Measurements from ENCODE around the gene BAG1.

The BAG1 gene

GRCh38 chr9:33241298-33241697, 23.2 kb downstream of the BAG1 start:
- no peak for DNase-seq (ENCODE audit: low spot score)

GRCh38 chr9:33239921-33240320, 24.6 kb downstream of the BAG1 start, which contains the start of gene SPINK4:
TSS of gene SPINK4 (plus strand) at chr9:33240167. CDS start at chr9:33240209, 42 bp downstream.
- no peak for DNase-seq (ENCODE audit: low spot score)

GRCh38 chr9:33236571-33236970, 27.9 kb downstream of the BAG1 start:
- no peak for DNase-seq (ENCODE audit: low spot score)

DNA sequence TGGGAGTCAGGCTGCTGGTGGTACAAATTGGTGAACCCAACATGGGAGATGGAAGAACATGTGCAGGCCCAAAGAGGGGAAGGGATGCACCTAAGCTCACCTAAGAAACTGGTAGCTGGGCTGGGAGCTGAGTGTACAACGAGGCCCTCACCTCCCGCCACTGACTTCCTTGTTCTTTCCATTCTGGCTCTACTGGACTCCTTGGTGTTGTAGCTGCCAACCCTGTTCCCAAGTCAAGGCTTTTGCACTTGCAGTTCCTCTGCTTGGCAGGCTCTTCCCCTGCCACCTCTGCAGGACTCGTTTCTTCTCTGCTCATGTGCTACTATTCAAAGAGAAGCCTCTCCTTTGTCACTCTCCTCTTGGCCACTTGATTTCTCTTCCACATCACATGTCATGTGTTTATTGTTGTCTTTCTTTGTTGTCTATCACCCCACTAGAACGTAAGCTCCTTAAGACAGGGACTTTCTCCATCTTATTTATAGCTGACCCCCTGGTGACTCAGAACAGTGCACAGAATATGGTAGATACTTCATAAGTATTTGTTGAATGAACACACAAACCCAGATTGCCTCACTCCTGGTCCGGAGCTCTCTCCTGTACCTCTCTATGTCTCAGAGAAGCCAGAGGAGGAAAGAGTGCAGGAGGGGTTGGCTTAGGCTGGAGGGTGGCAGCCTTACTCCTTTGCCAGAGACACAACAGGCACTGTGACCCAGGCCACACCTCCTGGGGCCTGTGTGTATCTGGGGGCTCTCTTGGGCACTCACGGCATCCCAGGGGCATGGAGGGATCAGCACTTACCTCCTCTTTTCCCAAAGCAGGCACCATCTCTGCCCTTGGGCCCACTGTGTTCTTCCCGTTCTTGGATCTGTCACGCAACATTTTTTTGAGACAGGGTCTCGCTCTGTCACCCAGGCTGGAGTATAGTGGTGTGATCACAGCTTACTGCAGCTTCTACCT, 29.7 kb downstream of the BAG1 start:
- DNase-seq (ENCODE audit: low spot score), result no peak

GRCh38 chr9:33233626-33234342, 30.7 kb downstream of the BAG1 start:
- no peak for DNase-seq (ENCODE audit: low spot score)

GRCh38 chr9:33232815-33233214, 31.7 kb downstream of the BAG1 start:
- no peak for DNase-seq (ENCODE audit: low spot score)

- DNase-seq (ENCODE audit: low spot score), result no peak
Measured at GRCh38 chr9:33231623-33231942, 32.9 kb downstream of the BAG1 start.

- DNase-seq (ENCODE audit: low spot score), result no peak
Measured at GRCh38 chr9:33230756-33231622, 33.5 kb downstream of the BAG1 start.

- no peak for DNase-seq (ENCODE audit: low spot score)
Measured at GRCh38 chr9:33229359-33230114, 35.0 kb downstream of the BAG1 start.

DNA sequence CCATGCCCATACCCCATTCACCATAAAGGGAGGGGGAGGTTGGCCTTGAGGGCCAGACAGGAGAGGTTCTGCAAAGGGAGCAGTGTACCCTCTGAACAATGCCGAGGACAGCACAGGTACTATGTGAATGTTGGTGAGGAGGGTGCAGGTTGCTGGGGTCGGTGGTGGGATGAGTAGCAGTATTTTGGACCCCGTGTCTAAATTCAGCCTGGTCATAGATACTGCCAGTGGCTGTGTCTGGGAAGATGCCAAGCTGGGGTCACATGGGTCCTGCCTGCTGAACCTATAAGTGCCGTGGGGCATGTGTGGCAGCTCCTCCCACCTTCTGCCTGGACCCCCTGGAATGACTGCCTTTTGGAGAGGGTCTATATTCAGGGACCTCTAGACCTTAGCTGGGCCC, 35.9 kb downstream of the BAG1 start:
- no peak for DNase-seq (ENCODE audit: low spot score)

GRCh38 chr9:33227741-33228140, 36.8 kb downstream of the BAG1 start:
- no peak for DNase-seq (ENCODE audit: low spot score)

DNA sequence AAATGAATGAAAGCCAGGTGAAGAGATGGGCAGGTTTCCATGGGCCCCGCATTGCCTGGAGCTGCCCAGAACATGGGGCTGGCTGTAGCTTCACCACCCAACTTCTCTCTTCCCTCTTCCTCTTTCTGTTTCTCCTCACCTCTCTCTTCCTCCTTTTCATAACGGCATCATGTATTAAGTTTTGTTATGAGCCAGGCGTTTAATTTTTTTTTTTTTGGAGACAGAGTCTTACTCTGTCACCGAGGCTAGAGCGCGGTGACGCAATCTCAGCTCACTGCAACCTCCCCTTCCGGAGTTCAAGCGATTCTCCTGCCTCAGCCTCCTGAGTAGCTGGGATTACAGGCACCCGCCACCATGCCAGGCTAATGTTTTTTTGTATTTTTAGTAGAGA, 37.5 kb downstream of the BAG1 start:
- no peak for DNase-seq (ENCODE audit: low spot score)

- DNase-seq (ENCODE audit: low spot score), result no peak
Measured at GRCh38 chr9:33225319-33226147, 39.0 kb downstream of the BAG1 start.

GRCh38 chr9:33223696-33224095, 40.8 kb downstream of the BAG1 start:
- no peak for DNase-seq (ENCODE audit: low spot score)

GRCh38 chr9:33222031-33222430, 42.5 kb downstream of the BAG1 start:
- no peak for DNase-seq (ENCODE audit: low spot score)

DNA sequence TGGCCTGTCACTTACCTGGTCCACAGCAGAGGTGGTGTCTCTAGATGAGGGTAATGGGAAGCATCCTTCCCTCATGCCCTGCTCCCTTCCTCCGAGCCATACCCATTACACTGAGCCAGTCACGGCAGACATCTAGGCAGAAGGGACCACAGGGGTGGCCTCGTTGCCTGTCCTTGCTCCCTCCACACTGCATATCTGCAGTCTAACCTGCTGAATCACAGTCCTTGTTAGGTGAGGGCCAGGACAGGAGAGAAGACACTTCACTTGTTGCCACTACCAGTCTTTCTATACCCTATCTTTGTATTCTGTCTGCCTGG, 43.0 kb downstream of the BAG1 start:
- DNase-seq (ENCODE audit: low spot score), result no peak

DNA sequence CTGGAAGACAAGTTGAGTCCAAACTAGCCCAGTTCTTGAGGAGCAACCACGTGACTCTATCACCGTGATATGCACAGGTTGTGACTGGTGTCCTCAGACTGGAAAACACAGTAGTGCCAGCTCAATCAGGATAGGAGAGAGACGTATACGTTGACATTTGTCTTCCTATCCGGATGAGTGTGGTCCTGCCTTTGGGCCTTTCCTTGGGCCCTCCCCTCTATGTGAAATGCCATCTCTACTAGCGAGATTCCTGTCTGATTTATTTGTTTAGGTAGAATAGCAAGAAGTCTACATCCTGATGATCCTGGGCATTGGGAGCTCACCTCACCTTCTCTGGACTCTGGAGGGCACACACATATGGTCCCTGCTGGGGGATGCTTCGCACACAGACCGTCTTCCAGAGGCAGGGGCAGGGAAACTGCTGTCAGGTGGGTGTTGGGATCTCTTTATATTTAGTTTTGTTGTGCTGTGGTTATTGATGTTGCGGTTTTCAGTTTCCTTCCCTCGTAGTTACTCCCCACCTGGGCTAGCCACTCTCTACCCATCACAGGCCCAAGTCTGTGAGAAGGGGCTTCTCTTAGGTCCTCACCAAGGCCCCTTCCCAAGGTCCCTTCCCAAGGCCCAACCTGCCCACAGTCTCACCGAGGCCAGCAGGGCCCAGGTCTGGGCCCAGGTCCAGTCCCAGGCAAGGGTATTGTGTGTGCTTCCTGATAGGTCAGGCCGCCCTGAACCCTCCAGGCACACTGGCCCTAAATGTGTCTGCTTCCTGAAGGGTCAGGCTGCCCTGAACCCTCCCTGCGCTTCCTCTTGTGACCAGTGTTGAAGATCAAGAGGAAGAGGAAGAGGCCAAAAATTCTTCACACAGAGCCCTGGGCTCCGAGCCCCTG, 43.6 kb downstream of the BAG1 start:
- DNase-seq (ENCODE audit: low spot score), result no peak

- no peak for DNase-seq (ENCODE audit: low spot score)
Measured at GRCh38 chr9:33211695-33212393, 52.7 kb downstream of the BAG1 start.

- no peak for DNase-seq (ENCODE audit: low spot score)
Measured at GRCh38 chr9:33210006-33210715, 54.3 kb downstream of the BAG1 start.

All from HuH-7 (cell line).